GM18520 (cell line): ENCODE results near the gene S1PR3.

ENCODE experiments used
- ATAC-seq: cut with Tn5 transposase; IDR thresholded peaks from one replicate; pipeline ENCODE4 v1.9.1; 2021; ENCODE audit not compliant: unreplicated experiment

S1PR3 gene

GRCh38 chr9:89008055-89008743 lies 16.9 kb downstream of the S1PR3 start:
- no peak for ATAC-seq

- ATAC-seq: no peak
These were observed 17.7 kb downstream of the S1PR3 start for GRCh38 chr9:89008744-89009545.

GRCh38 chr9:89009546-89009840 lies 18.2 kb downstream of the S1PR3 start:
- ATAC-seq: no peak

GRCh38 chr9:89010056-89010455 lies 18.8 kb downstream of the S1PR3 start:
- no peak for ATAC-seq

GRCh38 chr9:89010526-89011111 lies 19.4 kb downstream of the S1PR3 start:
- ATAC-seq: no peak

- ATAC-seq: no peak
These were observed 20.4 kb downstream of the S1PR3 start for GRCh38 chr9:89011683-89012082.

- ATAC-seq: no peak
These were observed 21.2 kb downstream of the S1PR3 start for GRCh38 chr9:89012294-89013042.

GRCh38 chr9:89013660-89014059 lies 22.4 kb downstream of the S1PR3 start:
- ATAC-seq: no peak

GRCh38 chr9:89014153-89014552 lies 22.9 kb downstream of the S1PR3 start:
- no peak for ATAC-seq

- no peak for ATAC-seq
These were observed 24.1 kb downstream of the S1PR3 start for GRCh38 chr9:89015336-89015735.

- ATAC-seq: no peak
These were observed 29.5 kb downstream of the S1PR3 start for GRCh38 chr9:89020754-89021153.

GRCh38 chr9:89021154-89021803 lies 30.0 kb downstream of the S1PR3 start:
- no peak for ATAC-seq

GRCh38 chr9:89022001-89022759 lies 30.9 kb downstream of the S1PR3 start:
- no peak for ATAC-seq

- no peak for ATAC-seq
These were observed 31.6 kb downstream of the S1PR3 start for GRCh38 chr9:89022902-89023301.

- ATAC-seq: no peak
These were observed 32.5 kb downstream of the S1PR3 start for GRCh38 chr9:89023740-89024139.

GRCh38 chr9:89024727-89025126 lies 33.5 kb downstream of the S1PR3 start:
- no peak for ATAC-seq

GRCh38 chr9:89025553-89025952 lies 34.3 kb downstream of the S1PR3 start:
- ATAC-seq: no peak

- ATAC-seq: no peak
These were observed 35.6 kb downstream of the S1PR3 start for GRCh38 chr9:89026876-89027275.

GRCh38 chr9:89029788-89030187 lies 38.5 kb downstream of the S1PR3 start:
- no peak for ATAC-seq

GRCh38 chr9:89032173-89032572 lies 40.9 kb downstream of the S1PR3 start:
- ATAC-seq: no peak
